Bronchial epithelial cell (primary cell): ENCODE results near the gene DUSP8. TPM values are rescaled to one million over a fixed set of nuclear protein-coding genes. Genes with fewer than 3 reads are reported as not detected.

Source experiments
- DNase-seq: peaks from one replicate; pipeline ENCODE4 v3.0.0-alpha.2; 2010; ENCODE audit warnings: low read depth
- FAIRE-seq: peaks from 2 replicates; lab custom pipeline; 2011; peaks lifted over from hg19 to GRCh38; lab: Jason Lieb, UNC
- H3K27me3 ChIP-seq: 2 replicates; pipeline ENCODE4 v1.5.1; 2011; ENCODE audit warnings: low read length; ENCODE audit not compliant: control insufficient read depth, insufficient read depth
- H3K36me3 ChIP-seq: 2 replicates; pipeline ENCODE4 v1.5.1; 2011; ENCODE audit warnings: low read length; ENCODE audit not compliant: control insufficient read depth, insufficient read depth
- H3K4me3 ChIP-seq: 2 replicates; pipeline ENCODE4 v1.5.1; 2011; ENCODE audit warnings: mild to moderate bottlenecking, low read depth, low read length, control low read depth
- total RNA-seq: library from RNA; depleted of rRNA; stranded (reverse); fragments of >200 nt; gene quantifications from 2 replicates; pipeline ENCODE4 v1.2.1, GENCODE V29; 2014
- TF ChIP-seq, protein P1 (sequence below): IDR thresholded peaks from 2 replicates; pipeline ENCODE4 v1.5.1; 2011; ENCODE audit warnings: mild to moderate bottlenecking, moderate library complexity, low read length, control low read depth, inconsistent platforms; ENCODE audit not compliant: insufficient read depth, severe bottlenecking

Gene DUSP8
- total RNA-seq, 1 donor from 2014 or later: 0.26 TPM

DNA sequence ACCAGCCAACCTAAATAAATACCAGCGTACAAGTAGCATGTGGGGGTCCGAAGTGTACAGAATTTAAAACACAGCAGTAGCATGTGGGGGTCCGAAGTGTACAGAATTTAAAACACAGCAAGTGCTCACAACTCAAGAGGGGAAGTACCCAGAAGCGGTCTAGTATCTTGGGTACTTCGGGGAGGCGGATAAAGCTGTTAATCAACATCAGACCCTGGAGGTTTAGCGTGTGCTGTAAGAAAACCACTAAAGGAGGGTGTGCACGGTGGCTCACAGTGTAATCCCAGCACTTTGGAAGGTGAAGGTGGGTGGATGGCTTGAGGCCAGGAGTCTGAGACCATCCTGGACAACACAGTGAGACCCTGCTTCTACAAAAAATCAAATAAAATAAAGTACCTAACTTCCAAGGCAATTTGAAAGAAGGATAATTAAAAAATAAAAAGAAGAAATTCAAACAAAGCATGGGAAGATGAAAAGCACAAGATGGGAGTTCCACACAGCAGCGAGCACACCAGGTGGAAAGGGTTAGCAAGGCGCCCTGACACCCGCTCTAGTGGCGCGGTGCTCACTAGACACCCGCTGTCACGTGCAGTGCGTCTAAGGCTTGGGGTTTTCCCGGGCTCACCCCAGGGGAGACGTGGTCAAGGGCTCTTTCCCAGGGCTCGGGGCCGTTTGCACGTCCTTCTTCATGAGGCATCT is 50.5 kb downstream of the DUSP8 start:
- TF ChIP-seq, protein P1, sequence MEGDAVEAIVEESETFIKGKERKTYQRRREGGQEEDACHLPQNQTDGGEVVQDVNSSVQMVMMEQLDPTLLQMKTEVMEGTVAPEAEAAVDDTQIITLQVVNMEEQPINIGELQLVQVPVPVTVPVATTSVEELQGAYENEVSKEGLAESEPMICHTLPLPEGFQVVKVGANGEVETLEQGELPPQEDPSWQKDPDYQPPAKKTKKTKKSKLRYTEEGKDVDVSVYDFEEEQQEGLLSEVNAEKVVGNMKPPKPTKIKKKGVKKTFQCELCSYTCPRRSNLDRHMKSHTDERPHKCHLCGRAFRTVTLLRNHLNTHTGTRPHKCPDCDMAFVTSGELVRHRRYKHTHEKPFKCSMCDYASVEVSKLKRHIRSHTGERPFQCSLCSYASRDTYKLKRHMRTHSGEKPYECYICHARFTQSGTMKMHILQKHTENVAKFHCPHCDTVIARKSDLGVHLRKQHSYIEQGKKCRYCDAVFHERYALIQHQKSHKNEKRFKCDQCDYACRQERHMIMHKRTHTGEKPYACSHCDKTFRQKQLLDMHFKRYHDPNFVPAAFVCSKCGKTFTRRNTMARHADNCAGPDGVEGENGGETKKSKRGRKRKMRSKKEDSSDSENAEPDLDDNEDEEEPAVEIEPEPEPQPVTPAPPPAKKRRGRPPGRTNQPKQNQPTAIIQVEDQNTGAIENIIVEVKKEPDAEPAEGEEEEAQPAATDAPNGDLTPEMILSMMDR: no peak
- Histone ChIP-seq H3K4me3 (no peak overlapping the region), H3K27me3 (no peaks in the 10 kb centered on the region), H3K36me3 (peaks cover 1% of the 10 kb centered on the region)
- DNase-seq (no peak), FAIRE-seq (no peak)

DNA sequence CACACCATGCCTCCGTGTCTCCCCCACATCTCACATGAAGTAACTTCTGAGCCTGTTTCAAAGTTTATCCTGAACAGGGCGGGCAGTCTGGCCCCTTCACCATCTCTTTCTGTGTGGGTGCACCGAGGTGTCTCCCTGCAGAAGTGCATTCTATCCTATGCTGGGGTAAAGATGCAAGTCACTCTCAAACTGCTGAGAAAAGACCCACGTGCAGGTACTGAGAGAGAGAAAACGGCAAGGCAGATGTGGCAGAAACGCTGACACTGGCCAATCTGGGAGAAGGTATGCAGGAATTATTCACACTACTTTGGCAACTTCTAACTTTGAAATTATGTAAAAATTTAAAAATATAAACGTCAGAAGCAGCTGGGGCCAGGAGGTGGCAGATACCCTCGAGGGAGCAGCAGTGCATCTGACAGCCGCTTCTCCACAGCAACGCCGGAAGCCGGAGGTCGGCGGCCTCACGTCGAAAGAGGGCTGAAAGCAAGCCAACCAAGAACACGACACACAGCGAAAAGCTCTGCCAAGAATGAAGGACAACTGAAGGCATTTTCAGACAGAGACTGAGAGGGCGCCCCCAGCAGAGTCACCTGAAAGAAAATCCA is 51.3 kb downstream of the DUSP8 start:
- peaks cover 1% of the 10 kb centered on the region for H3K36me3 ChIP-seq
- H3K27me3 ChIP-seq: no peaks in the 10 kb centered on the region
- DNase-seq: no peak
- TF ChIP-seq, protein P1: no peak
- no peak for FAIRE-seq
- no peak overlapping the region for H3K4me3 ChIP-seq

DNA sequence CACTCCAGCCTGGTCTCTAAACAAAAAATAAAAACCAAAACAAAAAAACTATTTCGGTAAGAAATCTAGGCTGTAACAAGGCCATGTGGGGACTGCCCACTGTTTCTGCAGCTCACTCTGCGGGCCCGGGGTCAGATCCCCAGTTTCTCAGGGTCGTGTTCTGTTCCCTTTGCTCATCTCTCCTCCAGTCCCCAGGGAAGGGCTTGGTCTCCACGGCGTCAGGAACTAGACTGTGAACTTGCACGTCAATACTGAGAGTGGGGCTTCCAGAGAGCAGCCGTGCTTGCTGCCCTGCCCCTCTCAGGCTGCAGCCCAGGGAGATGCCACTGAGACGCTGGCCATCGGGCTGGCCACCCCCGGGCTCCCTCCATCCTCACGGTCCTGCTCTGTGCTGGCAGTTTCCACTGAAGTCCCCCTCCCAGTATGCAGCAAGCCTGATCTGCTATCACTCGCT is 51.8 kb downstream of the DUSP8 start:
- TF ChIP-seq, protein P1: no peak
- DNase-seq: no peak
- no peak for FAIRE-seq
- H3K36me3 ChIP-seq: peaks cover 1% of the 10 kb centered on the region
- H3K4me3 ChIP-seq: no peak overlapping the region
- no peaks in the 10 kb centered on the region for H3K27me3 ChIP-seq

DNA sequence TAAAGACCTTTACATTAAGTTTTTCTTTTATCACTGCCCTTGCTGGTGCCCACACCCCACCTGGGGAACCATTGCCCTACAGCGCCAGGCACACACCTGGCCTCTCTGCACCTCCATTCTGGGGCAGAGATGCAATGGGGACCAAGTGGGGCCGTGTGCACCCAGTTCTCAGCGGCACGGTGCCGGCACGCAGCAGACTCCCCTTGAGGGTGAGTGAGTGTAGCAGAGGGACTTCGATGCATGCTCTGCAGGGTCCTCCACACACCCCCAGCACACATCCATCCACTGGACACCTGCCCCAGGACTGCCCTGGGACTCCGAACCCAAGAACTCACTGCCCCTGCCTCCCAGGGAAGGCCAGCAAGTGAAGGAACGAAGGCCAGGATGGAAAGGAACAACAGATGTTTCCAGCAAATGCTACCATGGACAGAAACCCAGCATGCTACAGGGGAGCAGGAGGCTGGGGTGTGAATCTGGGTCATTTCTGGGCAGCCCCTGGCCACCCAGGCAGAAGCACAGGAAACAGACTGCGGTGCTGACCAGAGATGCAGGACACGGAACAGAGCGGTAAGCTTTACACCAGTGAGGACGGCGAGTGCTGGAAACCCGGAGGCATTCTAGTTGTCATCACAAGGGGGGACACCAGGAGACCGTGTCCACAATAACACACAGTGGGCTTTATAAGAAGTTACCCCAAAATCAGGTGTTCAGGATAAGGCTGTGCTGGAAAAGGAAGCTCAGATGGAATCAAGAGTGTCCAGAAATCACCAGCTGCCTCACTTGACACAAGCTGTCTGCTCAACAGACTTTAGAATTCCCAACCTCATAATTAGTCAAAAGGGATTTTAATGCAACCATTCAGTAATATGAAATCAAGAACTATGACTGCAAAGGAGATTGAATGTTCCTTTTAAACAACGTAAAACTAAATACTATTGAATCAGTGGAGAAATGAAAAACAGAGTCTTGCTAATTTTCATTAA is 52.8 kb downstream of the DUSP8 start:
- no peak overlapping the region for H3K4me3 ChIP-seq
- no peaks in the 10 kb centered on the region for H3K27me3 ChIP-seq
- FAIRE-seq (no peak), DNase-seq (no peak)
- peaks cover 1% of the 10 kb centered on the region for H3K36me3 ChIP-seq
- TF ChIP-seq, protein P1: no peak

DNA sequence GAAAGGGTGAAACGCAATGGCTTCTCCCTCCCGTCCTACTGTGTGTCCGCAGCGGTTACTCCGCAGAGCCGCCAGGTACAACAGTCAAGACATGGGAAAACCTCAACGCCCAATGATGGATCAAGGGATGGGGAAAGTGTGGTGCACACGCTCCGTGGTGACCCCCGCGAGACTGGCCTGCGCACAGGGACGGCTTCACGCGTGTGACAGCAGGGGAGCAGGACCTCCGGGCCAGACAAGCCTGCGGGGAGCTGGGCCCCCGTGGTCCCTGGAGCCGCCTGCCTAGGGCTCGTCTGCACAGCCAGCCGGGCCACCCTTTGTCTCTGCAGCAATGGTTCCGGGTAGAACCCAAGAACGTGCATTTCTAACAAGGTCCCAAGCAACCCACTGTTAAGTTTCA is 53.8 kb downstream of the DUSP8 start:
- H3K36me3 ChIP-seq: peaks cover 3% of the 10 kb centered on the region
- TF ChIP-seq, protein P1: no peak
- FAIRE-seq (no peak), DNase-seq (no peak)
- no peaks in the 10 kb centered on the region for H3K27me3 ChIP-seq
- no peak overlapping the region for H3K4me3 ChIP-seq
